GM21576 (cell line): Measurements from ENCODE around the gene IFFO2.

Experiments used
- ATAC-seq: cut with Tn5 transposase; IDR thresholded peaks from one replicate; pipeline ENCODE4 v1.9.1; 2021; ENCODE audit warnings: mild to moderate bottlenecking, moderate library complexity; ENCODE audit not compliant: unreplicated experiment

The IFFO2 gene

GRCh38 chr1:18856435-18856834 is 100.0 kb downstream of the IFFO2 start:
- no peak for ATAC-seq

- no peak for ATAC-seq
Observed at GRCh38 chr1:18855573-18855972, 100.9 kb downstream of the IFFO2 start.

- no peak for ATAC-seq
Observed at GRCh38 chr1:18854331-18855025, 102.0 kb downstream of the IFFO2 start.
